ENCODE results near the gene NEK8. TPM values are rescaled to one million over a fixed set of nuclear protein-coding genes. Genes with fewer than 3 reads are reported as not detected.
A peak's percentile ranks its signal among the peaks of the same experiment; 100 is the strongest.

NEK8 gene
- total and polyA plus RNA-seq, 12 donors, result 0.38 to 2.8 (median 1.1) TPM

DNA sequence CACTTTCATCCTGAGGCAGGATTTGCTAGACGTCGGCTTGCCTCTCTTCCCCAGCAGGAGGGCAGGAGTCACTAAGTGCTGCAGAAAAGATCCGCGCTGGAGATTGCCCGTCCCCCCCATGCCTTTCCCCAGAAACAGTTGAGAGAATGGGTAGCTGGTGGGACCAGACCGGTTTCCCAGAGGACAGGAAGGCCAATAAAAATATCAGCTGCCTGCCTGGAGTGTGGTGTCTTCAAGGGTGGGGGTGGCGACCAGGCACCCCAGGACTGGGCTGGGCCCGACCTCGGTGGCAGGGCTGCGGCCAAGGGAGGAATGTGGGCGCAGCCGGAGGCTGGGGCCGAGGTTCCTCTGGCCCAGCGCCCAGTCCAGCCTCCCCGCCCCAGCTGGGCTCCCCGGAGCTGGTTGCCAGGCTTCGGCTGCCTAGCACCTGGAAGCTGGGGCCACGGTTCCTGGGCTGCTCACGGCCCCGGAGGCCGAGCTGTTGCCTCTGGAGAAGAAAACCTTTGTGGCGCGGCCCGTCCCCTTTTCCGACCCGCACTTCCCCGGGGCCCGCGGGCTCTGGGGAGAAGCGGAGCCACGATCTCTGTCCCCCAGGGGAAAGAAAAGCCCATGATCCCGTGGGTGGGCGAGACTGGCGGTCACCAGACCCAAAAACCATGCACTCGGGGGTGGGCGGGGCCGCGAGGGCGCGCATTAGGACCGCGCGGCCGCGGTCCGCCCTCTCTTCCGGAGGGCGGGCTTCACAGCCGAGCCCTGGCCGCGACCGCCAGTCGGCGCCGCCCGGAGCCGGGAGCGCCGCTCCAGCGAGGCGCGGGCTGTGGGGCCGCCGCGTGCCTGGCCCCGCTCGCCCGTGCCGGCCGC, 14.9 kb downstream of the NEK8 start, which contains the start of gene TRAF4:
TSS of gene TRAF4 (plus strand) at position 769 of the 861 bp plus-strand sequence. CDS start 102 bp downstream, outside the sequence.
- peak within 1 kb of the TSS; percentile 35 to 88 (median 72) for H3K4me3 ChIP-seq
- H3K27me3 ChIP-seq, result peaks cover 0 to 5% (median 0%) of the 10 kb centered on the region in 7 donors
- ATAC-seq (peak; percentile 87 to 95 (median 88)), DNase-seq (peak; percentile 74 to 79)
- H3K27ac ChIP-seq, result peak within 1 kb of the TSS; percentile 21 to 91 (median 84)
- 1% methylated on average over 62 to 70 of the region's 70 CpGs for WGBS, 2 donors
- intact Hi-C loops (cut with DNase I), result loop anchor here in 2 of 10 donors (2.0 kb wide), 1 partner anchor 15 kb away; the partner anchor contains the start of gene NEK8 (in 2 of the 2)
- H3K9me3 ChIP-seq, result no peaks in the 10 kb centered on the region
- peaks cover 6 to 61% (median 40%) of the 10 kb centered on the region in 9 donors for H3K4me1 ChIP-seq
- peaks cover 0 to 15% (median 0%) of the 10 kb centered on the region in 9 donors for H3K36me3 ChIP-seq
- TF ChIP-seq, protein P1, sequence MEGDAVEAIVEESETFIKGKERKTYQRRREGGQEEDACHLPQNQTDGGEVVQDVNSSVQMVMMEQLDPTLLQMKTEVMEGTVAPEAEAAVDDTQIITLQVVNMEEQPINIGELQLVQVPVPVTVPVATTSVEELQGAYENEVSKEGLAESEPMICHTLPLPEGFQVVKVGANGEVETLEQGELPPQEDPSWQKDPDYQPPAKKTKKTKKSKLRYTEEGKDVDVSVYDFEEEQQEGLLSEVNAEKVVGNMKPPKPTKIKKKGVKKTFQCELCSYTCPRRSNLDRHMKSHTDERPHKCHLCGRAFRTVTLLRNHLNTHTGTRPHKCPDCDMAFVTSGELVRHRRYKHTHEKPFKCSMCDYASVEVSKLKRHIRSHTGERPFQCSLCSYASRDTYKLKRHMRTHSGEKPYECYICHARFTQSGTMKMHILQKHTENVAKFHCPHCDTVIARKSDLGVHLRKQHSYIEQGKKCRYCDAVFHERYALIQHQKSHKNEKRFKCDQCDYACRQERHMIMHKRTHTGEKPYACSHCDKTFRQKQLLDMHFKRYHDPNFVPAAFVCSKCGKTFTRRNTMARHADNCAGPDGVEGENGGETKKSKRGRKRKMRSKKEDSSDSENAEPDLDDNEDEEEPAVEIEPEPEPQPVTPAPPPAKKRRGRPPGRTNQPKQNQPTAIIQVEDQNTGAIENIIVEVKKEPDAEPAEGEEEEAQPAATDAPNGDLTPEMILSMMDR (IDR thresholded peaks at IDR 0.05), result peak in 3 of 9 donors; percentile 34 to 59 (median 41)

DNA sequence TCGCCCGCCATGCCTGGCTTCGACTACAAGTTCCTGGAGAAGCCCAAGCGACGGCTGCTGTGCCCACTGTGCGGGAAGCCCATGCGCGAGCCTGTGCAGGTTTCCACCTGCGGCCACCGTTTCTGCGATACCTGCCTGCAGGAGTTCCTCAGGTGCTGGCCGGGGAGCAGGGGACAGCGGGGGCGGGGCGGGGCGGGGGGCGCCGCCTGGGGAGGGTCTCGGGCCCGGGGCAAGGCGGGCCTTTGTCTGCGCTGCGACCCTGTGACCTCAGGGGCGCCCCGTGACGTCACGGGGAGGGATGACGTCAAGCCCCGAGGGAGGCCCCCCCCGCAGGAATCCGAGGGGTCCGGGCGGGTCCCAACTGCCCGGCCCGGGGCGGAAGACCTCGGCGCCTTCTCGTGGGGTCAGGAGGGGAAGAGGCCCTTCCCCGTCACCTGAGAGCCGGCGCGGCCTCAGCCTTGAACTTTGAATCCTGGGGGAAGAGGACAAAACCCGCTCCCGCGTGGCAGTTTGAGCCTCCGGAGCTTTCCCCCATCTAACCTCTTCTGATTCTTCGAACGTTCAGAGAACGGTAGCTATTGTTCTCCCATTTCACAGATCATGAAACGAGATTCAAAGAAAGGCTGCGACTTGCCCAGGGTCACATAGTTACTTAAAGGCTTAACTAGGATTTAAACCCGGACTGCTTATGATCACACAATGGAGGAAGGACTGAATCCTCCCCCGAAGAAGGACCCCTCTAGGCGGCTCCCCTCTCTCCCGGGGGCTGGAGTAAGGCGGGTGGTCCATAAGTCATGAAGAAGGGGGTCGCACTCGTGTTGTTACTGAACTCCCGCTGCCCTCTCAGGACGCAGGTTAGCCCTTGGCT, 15.8 kb downstream of the NEK8 start:
- Histone ChIP-seq H3K27ac (peak overlapping the region; percentile 21 to 91 (median 82)), H3K36me3 (peaks cover 0 to 24% (median 0%) of the 10 kb centered on the region in 9 donors), H3K4me1 (peaks cover 6 to 61% (median 40%) of the 10 kb centered on the region in 9 donors), H3K4me3 (peak overlapping the region; percentile 35 to 88 (median 72)), H3K27me3 (peaks cover 0 to 5% (median 0%) of the 10 kb centered on the region in 7 donors), H3K9me3 (no peaks in the 10 kb centered on the region)
- DNase-seq, result peak in 1 of 2 donors; percentile 57
- TF ChIP-seq, protein P1 (IDR thresholded peaks at IDR 0.05), result no peak
- ATAC-seq, result peak; percentile 8 to 24 (median 19)
- intact Hi-C loops (cut with DNase I), result loop anchor here in 2 of 10 donors (2.0 kb wide), 1 partner anchor 16 kb away; the partner anchor contains the start of gene NEK8 (in 2 of the 2)
- 3 to 6% methylated on average over 53 to 61 of the region's 61 CpGs for WGBS, 2 donors

DNA sequence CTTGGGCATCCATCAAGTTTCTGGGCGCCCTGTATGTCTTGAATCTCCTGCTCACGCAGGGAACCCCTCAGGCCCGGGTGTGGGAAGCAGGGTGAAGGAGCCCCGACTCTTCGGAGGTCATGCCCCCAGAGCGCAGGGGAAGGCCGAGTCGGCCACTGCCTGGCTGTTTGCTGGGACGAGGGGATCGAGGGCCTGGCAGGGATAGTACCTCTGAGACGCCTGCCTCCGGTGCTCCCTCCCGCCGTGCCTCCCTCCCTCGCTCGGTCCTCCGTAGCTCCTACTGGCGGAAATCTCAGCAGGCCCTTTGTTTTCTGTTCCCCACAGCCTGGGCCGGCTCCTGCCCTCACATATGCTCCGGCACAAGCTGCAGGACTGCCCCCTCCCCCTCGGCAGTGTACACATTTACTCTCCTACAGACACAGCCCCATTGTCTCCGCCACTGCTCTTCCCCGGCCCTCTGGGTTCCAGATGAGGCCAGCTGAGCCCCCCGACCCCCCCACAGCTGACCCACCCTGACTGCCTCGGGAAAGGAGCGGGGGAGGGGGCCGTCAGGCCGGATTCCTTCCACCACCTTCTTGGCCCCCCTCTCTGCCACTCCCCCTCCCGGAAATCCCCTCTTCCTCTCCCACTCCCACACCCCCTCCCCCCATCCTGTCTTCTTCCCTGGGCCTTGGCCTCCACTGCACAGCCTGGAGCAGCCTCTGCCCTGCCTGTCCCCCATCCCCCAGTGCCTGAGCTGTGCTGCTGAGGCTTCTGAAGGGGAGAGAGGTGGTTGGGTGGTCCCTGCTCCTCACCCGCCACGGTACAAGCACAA, 16.6 kb downstream of the NEK8 start:
- TF ChIP-seq, protein P1 (IDR thresholded peaks at IDR 0.05), result no peak
- DNase-seq (peak in 1 of 2 donors; percentile 53), ATAC-seq (peak in 6 of 8 donors; percentile 2 to 38 (median 26))
- intact Hi-C loops (cut with DNase I), result loop anchor here in 2 of 10 donors (2.0 kb wide), 1 partner anchor 16 kb away; the partner anchor contains the start of gene NEK8 (in 2 of the 2)
- peak overlapping the region in 9 of 10 donors; percentile 39 to 91 (median 83) for H3K27ac ChIP-seq
- H3K4me3 ChIP-seq, result peak overlapping the region; percentile 18 to 88 (median 72)
- H3K4me1 ChIP-seq, result peaks cover 6 to 69% (median 45%) of the 10 kb centered on the region in 9 donors
- H3K9me3 ChIP-seq, result no peaks in the 10 kb centered on the region
- H3K36me3 ChIP-seq, result peaks cover 0 to 28% (median 0%) of the 10 kb centered on the region in 9 donors
- WGBS, 2 donors, result 14 to 21% methylated on average over 31 of the region's 31 CpGs
- H3K27me3 ChIP-seq, result peaks cover 0 to 5% (median 0%) of the 10 kb centered on the region in 7 donors
